HUDEP-2 (cell line): ENCODE measurements around the gene ZNF862.
A peak's percentile ranks its signal among the peaks of the same experiment; 100 is the strongest.

Experiments
- DNase-seq, 76 experiments: peaks; one replicate each; lab custom pipeline; 2025; ENCODE audit not compliant: unreplicated experiment in 76 of 76; lab: John Stamatoyannopoulos, UW

Gene ZNF862

GRCh38 chr7:149838224-149838991 is at the start of gene ZNF862:
TSS of gene ZNF862 (plus strand) at chr7:149838375. CDS start at chr7:149838612, 237 bp downstream.
- peak in 75 of 76 experiments; percentile 3 to 96 (median 91) for DNase-seq

DNA sequence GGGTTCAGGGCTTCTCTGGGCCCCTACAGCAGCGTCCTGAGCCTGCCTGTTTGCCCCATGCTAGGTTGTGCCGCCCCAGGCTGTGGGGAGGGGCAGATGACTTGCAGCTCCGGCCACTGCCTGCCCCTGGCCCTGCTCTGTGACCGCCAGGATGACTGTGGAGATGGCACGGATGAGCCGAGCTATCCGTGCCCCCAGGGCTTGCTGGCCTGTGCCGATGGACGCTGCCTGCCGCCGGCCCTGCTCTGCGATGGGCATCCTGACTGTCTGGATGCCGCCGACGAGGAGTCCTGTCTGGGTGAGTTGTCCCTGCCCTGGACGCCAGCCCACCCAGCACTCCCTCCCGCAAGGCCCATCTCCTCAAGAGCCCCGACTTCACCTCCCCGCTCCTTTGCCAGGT is 49.1 kb upstream of the ZNF862 start:
- no peak for DNase-seq

DNA sequence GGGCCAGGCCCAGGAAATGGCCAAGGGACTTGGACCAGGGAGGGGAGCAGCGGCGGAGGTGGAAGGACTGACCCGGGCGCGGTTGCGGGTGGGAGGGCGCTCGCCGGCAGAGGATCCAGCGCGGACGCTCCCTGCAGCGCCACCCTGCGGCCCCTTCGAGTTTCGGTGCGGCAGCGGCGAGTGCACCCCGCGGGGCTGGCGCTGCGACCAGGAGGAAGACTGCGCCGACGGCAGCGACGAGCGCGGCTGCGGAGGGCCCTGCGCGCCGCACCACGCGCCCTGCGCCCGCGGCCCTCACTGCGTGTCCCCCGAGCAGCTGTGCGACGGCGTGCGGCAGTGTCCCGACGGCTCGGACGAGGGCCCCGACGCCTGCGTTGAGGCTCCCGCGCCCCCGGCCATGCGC is 48.0 kb upstream of the ZNF862 start:
- peak in 9 of 76 experiments; percentile 5 to 39 (median 11) for DNase-seq

GRCh38 chr7:149790754-149791360 is 47.3 kb upstream of the ZNF862 start:
- DNase-seq, result no peak

GRCh38 chr7:149791411-149792219 is 46.6 kb upstream of the ZNF862 start:
- DNase-seq, result no peak

- no peak for DNase-seq
Observed at GRCh38 chr7:149792220-149792595, 46.0 kb upstream of the ZNF862 start.

- DNase-seq, result no peak
Observed at GRCh38 chr7:149793261-149793660, 44.9 kb upstream of the ZNF862 start.

GRCh38 chr7:149794661-149795060 is 43.5 kb upstream of the ZNF862 start:
- no peak for DNase-seq

DNA sequence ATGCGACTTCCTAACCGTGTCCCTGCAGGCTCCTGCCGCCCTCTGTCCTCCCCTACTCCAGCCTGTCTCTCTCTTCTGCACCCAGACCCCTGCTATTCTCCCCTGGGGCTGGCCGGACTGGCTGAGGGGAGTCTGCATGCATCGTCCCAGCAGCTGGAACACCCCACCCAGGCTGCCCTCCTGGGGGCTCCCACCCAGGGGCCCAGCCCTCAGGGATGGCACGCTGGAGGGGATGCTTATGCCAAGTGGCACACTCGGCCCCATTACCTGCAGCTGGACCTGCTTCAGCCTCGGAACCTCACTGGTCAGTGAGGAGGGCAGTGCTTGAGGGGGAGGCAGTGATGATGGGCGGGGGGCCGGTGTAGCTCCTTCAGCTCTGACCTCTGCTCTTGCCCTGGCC is 43.0 kb upstream of the ZNF862 start:
- DNase-seq, result no peak

- DNase-seq, result no peak
Observed at GRCh38 chr7:149796287-149796860, 41.8 kb upstream of the ZNF862 start.

DNA sequence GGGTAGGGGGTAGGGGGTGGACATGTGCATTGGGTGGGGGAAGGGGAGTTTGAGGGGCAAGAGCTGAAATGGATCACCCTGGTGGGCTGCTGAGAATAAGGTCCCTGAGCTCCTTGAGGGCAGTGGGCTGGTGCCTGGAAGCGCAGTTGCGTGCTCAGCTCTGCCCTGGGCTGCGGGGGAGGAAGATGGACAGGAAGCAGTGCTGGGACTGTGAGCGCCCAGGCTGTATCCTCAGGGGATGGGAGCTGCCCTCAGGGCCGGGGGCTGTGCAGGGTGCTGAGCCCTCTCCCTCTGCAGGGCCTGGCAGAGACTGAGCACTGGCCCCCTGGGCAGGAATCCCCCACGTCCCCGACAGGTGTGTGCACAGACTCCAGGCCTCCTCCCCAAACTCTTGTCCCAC is 40.4 kb upstream of the ZNF862 start:
- DNase-seq, result no peak

GRCh38 chr7:149799397-149800168 is 38.6 kb upstream of the ZNF862 start:
- peak in 16 of 76 experiments; percentile 5 to 38 (median 16) for DNase-seq

DNA sequence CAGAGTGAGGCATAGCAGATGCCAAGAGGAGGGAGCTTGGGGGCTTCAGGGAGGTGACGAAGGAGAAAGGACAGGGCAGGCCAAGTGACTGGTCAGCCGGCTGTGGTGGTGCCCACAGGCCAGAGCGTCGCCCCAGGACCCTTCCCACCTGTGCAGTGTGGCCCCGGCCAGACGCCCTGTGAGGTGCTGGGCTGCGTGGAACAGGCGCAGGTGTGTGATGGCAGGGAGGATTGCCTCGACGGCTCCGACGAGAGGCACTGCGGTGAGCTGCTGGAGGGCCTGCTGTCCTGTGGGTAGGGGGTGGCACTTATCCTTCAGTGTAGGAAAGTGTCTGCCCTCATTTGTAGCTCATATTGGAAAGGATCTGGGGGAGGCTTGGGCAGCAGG is 38.0 kb upstream of the ZNF862 start:
- DNase-seq, result no peak

- no peak for DNase-seq
Observed at GRCh38 chr7:149801002-149801566, 37.1 kb upstream of the ZNF862 start.

DNA sequence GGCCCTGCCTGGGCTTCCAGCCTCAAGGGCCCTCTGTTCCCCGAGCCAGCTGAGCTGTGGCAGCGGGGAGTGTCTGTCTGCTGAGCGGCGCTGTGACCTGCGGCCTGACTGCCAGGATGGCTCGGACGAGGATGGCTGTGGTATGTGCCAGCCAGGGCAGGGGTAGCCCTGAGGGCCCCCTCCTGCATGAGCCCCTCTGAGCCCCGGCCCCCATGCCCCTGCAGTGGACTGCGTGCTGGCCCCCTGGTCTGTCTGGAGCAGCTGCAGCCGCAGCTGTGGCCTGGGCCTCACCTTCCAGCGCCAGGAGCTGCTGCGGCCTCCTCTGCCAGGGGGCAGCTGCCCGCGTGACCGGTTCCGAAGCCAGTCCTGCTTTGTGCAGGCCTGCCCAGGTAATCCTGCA is 36.4 kb upstream of the ZNF862 start:
- DNase-seq, result no peak

GRCh38 chr7:149802966-149803365 is 35.2 kb upstream of the ZNF862 start:
- no peak for DNase-seq

DNA sequence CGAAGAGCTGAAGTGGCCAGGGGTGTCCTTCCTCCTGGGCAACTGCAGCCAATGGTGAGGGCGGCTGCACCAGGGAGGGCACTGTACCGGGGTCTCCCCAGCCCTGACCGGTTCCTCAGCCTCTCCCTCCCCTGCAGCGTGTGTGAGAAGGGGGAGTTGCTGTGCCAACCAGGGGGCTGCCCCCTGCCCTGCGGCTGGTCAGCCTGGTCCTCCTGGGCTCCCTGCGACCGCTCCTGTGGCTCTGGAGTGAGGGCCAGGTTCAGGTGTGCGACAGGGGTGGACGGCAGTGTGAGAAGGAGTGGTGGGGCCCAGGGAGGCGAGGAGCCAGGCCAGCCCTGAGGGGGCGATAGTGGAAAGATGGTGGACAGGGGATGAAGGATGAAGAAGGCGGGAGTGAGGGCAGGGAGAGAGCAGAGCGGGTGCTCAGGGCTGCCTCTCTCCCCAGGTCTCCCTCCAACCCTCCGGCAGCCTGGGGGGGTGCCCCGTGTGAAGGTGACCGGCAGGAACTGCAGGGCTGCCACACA is 34.6 kb upstream of the ZNF862 start:
- no peak for DNase-seq

DNA sequence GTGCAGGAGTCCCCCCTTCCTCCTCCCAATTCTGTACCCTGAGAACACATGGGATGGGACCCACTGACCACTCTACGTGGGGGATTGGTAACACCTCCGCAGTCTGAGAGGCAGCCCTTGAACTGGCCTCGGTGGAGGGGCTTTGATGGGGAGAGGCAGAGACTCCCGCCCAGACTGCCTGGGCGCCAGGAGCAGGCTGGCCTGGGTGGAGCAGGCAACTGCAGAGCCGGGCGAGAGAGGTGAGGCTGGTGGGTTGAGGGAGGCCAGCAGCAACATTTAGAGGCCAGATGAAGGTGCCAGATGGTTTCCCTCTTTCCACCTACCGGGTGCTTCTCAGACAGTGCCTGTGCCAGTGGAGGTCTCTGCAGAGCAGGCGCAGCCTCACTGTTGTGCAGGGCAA is 34.1 kb upstream of the ZNF862 start:
- no peak for DNase-seq

GRCh38 chr7:149806726-149807125 is 31.4 kb upstream of the ZNF862 start:
- no peak for DNase-seq

- DNase-seq, result no peak
Observed at GRCh38 chr7:149808311-149808710, 29.9 kb upstream of the ZNF862 start.
